HG03354 (cell line): ENCODE data around the gene HMX1.

ENCODE experiments used
- ATAC-seq: cut with Tn5 transposase; IDR thresholded peaks from one replicate; pipeline ENCODE4 v1.9.1; 2021; ENCODE audit warnings: mild to moderate bottlenecking; ENCODE audit not compliant: unreplicated experiment, poor library complexity, severe bottlenecking

HMX1 gene

GRCh38 chr4:8847331-8847730, 24.3 kb downstream of the HMX1 start:
- no peak for ATAC-seq

- ATAC-seq, result no peak
Measured at GRCh38 chr4:8846826-8847225, 24.8 kb downstream of the HMX1 start.

DNA sequence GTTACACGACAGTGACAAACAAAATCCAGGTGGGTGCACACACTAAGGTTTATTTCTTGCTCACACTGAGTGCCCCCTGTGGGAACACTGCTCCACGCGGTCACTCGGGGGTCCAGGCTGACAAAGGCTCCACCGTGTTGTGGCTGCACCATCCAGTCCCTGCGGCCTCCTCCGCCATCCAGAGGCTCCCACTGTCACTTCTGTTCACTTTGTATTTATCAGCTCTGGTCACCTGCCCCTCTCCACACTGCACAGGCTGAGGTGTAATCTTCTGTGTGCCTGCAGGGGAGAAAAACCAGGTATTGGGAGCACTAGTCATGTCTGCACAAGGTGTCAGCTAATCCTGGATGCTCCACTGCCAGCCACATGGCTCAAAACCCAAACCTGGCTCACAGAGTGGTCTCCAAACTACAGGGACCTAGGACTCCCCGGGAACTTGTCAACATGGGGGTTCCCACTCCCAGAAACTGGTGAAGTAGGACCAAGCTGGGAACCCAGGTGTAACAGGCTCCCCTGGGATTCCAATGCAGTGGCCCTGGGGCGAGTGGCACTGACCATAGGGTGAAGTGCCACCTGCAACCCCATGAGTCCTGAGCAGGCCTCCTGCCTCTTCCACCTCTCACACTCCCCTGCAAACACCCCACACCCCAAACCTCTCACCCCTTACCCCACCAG, 25.5 kb downstream of the HMX1 start:
- ATAC-seq, result no peak

GRCh38 chr4:8844976-8845690, 26.5 kb downstream of the HMX1 start:
- ATAC-seq, result no peak

DNA sequence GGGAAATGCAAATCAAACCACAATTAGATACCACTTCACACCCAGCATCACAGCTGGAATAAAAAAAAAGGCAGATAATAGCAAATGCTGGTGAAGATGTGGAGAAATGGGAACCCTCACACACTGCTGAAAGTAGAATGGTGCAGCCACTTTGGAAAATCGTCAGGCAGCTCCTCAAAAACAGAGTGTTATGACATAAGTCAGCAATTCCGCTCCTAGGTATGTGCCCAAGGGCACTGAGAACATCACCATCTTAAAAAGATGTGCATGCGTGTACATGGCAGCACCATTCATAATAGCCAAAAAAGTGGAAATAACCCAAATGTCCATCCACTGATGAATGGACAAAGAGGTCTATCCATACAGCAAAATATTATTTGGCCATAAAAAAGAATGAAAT, 28.0 kb downstream of the HMX1 start:
- ATAC-seq, result no peak

GRCh38 chr4:8842614-8843013, 29.0 kb downstream of the HMX1 start:
- ATAC-seq, result no peak

DNA sequence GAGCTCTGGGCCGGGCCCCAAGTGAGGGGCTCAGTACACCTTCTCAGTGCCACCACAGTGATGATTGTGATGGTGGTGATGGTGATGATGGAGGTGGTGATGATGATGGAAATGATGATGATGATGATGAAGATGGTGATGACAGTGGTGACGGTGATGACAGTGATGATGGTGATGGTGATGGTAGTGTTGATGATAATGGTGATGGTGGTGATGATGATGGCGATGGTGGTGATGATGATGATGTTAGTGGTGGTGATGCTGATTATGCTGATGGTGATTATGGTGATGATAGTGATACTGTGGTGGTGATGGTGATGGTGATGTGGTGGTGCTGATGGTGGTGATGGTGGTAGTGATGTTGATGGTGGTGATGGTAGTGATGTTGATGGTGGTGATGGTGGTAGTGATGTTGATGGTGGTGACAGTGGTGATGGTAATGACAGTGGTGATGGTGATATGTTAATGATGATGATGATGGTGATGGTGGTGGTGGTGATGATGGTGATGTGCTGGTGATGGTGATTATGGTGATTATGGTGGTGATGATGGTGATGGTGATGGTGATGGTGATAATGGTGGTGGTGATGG, 29.9 kb downstream of the HMX1 start:
- ATAC-seq, result no peak

DNA sequence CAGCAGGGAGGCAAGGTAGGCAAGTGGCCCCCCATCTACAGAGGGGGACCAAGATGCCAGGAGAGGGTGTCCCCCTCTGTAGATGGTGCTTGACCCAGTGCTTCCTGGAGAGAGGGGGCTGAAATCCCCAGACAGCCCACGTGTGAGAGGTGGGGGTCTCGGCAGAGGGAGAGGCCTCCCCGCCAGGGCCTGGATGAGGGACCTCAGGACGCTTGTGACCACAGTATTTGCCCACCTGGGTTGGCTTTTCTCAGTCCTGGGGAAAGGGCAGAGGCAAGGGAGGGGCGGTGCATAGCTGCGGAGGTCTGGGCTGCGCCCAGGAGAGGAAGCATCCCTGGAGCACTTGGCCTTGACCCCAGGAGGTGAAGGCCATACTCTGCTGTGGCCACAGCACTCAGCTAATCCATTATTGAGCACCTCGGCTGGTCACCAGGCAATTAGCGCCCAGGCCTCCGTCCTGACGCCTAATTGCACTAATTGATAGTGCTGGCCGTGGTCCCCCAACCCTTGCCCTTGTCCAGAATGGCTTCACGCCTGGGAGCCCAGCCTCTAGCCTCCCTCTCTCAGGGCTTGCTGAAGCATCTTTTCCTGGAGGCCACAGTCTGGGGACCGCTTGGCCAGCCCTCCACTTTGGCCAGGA, 30.7 kb downstream of the HMX1 start:
- no peak for ATAC-seq

GRCh38 chr4:8840006-8840793, 31.4 kb downstream of the HMX1 start:
- no peak for ATAC-seq

- ATAC-seq, result no peak
Measured at GRCh38 chr4:8838961-8839431, 32.6 kb downstream of the HMX1 start.

GRCh38 chr4:8838296-8838960, 33.2 kb downstream of the HMX1 start:
- ATAC-seq, result no peak

GRCh38 chr4:8837181-8837841, 34.3 kb downstream of the HMX1 start:
- ATAC-seq, result no peak

- ATAC-seq, result no peak
Measured at GRCh38 chr4:8836664-8837171, 34.9 kb downstream of the HMX1 start.

GRCh38 chr4:8835521-8836365, 35.9 kb downstream of the HMX1 start:
- ATAC-seq, result no peak

- ATAC-seq, result no peak
Measured at GRCh38 chr4:8834681-8835220, 36.9 kb downstream of the HMX1 start.

DNA sequence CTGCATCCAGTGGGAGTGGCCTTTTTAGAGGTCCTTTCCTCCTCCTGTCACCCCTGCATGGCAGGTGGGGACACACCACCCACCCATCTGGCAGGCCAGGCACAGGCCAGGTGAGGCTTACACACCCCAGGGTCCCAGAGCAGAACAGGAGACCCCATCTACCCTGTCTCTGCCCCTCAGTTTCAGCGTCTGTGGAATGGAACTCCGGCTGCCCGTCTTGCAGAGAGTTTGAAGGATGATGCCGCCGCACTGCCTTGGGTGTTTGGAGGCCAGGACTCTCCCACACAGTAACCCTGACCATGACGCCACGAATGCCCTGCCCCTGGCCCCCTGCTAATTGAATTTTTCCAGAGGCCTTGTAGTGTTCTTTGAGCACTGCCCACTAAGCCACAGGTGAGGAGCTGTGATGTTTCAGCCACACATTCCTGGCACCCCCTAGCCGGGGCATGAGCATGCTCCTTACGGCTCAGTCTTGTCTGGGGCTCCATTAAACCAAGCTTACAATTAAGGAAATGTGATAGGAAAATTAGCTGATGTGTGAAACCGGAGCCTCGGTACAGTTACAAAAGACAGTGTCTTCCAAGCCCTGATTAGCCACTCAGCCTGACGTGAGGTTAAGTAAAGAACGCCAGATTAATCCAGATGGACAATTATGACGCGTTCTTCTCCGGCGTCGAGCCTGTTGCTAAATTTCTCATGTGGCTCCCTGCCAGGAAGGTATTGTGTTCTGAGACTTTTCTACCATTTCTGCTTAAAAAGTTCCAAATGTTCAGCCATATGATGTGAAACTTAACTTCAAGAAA, 39.3 kb downstream of the HMX1 start:
- no peak for ATAC-seq
